ELF-1 (cell line): ENCODE results near the gene DMGDH.

Source experiments
- DNase-seq: peaks from one replicate; pipeline ENCODE4 v3.0.0-alpha.2; 2016; ENCODE audit warnings: low read depth, low spot score

The DMGDH gene

GRCh38 chr5:79070350-79070667, 835 bp upstream of the DMGDH start:
- no peak for DNase-seq

DNA sequence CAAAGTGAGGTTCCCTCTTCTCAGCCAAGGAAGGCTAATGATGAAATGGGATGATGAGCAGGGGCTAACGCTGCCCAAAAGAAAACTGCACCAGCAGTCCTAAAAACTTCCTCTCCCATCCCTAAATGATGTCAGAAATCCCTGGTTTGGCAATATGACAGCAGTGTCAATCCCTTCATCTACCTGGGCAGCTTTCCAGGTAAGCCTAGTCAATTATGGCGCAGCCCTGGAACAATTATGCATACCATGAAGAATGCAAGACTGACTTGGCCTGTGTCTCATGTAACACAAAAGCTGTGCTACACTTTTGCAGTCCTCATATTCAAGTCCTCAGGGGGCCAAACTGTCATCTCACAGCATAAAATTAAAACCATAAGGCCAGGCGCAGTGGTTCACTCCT, 7.0 kb downstream of the DMGDH start:
- DNase-seq = no peak

DNA sequence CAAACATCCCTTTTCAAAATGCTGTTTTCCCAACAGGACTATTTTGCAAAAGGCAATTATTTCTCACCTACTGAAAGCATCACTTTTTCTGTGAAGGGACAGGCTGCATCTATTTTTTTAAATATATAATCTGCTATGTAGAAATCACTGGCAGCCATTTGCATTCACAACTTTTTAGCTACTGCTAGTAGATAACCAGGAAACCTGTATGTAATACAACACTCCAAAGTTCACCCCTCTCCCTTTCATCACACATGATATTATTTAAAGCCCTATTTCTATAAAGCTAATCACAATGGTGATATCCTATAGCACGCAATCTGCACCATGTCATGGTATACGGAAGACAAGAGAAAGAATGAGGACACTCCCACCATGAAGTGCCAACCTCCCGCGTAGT, 9.8 kb downstream of the DMGDH start:
- DNase-seq = no peak

DNA sequence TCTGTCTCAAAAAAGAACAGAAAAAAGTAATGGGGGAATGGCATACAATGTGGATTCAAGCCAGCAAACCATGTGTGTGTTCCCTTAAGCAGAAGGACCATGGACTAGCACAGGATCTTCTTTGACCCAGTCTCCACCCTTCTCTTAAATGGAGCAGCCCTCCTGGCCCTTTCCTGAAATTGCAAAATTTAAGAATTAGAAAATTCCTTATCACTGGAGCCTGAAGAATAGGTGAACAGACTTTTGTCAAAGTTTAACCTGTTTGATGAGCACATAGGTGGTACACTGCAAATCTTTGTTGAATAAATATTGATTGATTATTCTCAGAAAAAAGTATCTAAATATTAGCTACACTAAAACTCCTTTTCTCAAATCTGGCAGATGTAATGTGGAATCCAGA, 12.6 kb downstream of the DMGDH start:
- DNase-seq = no peak

DNA sequence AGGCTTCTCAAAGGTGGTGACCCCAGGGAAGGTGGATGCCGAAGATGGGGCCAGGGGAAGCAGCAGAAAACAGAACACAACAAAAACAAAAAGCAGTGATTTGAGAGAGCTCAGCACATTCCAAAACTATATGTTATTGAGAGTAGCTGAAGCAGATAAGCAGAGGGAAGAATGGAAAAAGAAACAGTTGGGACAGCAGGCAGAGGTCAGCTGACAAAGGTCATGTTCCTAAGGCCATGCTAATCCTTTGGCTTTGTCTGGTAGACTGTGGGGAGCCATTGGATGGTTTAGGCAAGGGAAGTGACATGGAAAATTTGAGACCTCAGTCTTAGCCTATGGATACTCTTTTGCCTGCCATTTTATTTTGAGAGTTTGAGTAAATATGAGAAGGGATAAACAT, 14.5 kb downstream of the DMGDH start:
- no peak for DNase-seq

DNA sequence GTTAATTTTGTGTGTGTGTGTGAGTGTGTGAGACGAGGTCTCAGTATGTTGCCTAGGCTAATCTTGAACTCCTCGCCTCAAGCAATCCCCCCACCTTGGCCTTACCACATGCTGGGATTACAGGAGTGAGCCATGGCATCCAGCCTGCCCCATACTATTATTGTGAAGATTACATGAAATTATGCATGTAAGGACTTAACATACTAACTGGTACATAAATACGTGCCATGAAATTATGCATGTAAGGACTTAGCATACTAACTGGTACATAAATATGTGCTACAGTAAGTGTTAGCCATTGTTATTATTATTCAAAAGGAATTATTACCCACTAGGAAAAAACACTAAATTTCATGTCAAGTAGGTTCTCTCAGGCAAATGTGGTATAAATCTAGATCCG, 16.2 kb downstream of the DMGDH start:
- DNase-seq = no peak

DNA sequence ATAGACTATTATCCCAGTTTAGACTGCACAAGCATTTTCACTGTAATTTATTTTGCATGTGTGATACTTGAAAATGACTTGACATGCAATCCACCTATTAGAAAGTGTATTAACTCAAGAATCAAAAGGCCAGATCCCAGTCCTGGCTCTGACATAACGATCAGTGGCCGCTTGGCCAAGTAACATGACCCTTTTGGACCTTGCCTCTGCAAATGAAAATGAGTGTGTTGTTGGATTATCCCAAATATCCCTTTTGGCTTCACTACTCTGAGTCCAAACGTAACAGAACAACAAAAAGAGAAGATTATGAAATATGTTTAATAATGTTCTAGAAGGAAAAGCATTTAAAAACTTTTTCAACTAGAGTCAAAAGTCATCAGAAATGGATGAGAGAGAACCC, 19.0 kb downstream of the DMGDH start:
- no peak for DNase-seq

- DNase-seq = no peak
Measured at GRCh38 chr5:79048437-79048836, 21.0 kb downstream of the DMGDH start.

- no peak for DNase-seq
Measured at GRCh38 chr5:79047199-79047598, 22.3 kb downstream of the DMGDH start.

DNA sequence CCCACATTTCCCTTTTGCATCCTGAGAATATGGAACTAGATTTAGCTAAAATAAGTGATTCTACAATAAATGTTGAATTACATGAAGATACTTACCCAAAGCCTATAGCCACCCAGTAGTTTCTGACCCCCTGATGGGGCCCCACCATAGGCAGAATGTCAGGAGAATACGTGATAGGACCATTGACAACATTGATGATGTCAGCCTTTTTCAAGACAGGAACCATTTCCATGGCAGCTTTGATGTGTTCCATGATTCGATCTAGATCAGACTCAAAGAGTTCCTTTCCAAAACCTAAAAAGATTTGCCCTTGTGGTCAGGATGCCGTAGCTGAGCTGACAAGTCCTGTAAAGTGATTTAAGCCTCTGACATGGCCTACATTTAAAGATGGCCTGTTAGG, 27.3 kb downstream of the DMGDH start:
- DNase-seq = no peak

- no peak for DNase-seq
Measured at GRCh38 chr5:79036769-79037168, 32.7 kb downstream of the DMGDH start.

GRCh38 chr5:79035237-79035636, 34.2 kb downstream of the DMGDH start:
- DNase-seq = no peak

- DNase-seq = no peak
Measured at GRCh38 chr5:79032782-79033181, 36.7 kb downstream of the DMGDH start.

GRCh38 chr5:79032031-79032695, 37.3 kb downstream of the DMGDH start:
- no peak for DNase-seq

GRCh38 chr5:79031485-79031867, 38.0 kb downstream of the DMGDH start:
- no peak for DNase-seq

GRCh38 chr5:79030663-79031484, 38.6 kb downstream of the DMGDH start:
- DNase-seq = no peak

DNA sequence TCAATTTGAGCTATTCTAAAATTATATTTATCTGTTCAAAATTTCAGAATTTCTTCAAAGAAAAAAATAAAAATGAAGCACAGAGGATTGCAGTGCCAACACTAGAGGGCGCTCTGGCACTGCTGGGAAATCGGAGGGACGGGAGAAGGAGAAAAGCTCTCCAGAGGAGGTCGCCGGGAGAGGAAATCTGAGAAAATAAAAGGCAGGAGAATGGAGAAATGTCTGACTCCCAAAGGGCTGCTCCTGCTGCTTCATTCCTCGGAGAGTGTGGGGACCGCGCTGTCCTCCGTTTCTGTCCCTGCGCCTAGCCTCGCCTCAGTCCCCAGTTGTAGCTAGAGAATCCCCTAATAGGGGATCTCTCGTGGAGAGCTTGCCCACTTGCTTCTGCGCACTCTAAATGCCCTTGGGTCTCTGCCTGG, 44.4 kb downstream of the DMGDH start:
- DNase-seq = peak; percentile 64

GRCh38 chr5:79023947-79024346, 45.5 kb downstream of the DMGDH start:
- DNase-seq = no peak

GRCh38 chr5:79023348-79023747, 46.1 kb downstream of the DMGDH start:
- DNase-seq = no peak

GRCh38 chr5:79022771-79023170, 46.7 kb downstream of the DMGDH start:
- no peak for DNase-seq

DNA sequence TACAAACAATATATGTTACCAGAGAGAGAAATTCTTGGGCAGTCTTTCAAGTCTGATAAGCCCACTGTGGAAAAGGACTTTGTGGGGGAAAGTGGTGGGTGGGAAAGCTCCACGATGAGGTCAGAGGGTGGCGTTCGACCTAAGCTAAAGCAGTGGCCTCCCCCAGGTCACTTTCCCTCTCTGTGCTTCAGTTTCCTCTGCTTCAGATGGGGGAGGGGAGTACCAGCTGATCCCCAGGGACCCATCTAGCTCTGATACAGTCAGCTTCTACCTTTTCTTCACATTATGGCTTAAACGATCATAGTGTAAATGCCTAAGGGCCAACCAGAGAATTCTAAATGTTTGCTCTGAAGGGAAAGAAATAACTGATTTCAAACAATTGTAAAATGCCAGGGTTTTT, 47.7 kb downstream of the DMGDH start:
- DNase-seq = peak; percentile 9

DNA sequence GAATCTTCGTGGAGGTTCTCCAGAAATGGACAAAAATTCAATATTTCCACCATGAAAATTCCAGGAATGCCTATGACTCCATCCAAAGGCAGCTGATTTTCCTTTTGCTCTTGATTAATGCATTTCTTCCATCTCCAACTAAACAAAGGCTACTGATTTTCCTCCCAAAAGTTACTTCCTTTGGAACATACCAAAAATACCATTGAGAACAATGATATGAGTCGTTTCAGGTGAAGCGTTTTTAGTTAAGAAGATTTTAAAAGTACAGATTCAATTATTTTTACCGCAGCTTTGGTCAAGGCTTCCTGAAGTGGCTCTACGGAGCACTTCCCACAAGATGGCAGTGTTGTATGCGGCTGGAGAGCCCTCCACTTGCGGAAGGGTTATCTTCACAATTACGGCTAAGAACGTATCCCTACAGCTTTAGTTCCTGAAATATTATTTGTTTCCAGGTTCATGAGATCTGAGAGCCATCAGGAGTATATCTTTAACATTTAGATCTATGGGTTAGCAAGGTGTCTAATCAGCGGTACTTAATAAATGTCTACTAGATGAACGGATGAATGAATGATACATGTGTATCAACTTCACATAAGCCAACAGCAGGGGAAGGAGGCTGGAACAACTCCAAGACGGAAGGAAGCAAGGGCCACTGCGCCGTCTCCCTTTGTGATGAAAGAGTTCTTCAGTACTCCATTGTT, 48.5 kb downstream of the DMGDH start:
- peak; percentile 55 for DNase-seq

DNA sequence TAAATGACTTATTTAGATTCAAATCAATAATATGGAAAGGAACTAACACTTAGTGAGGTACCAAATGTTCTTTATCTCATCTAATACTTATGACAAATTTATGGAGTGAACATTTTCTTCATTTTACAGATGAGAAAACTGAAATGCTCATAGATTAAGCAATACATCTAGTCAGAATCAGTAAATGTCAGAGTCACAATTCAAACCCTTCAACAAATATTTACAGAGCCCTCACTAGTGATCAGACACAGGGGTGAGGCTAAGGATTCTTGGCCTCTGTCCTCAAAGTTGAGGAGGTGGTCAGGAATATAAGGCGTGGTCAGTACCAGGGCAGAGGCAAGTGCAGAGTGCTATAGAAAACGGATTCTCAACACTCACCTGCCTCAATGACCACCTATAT, 54.8 kb downstream of the DMGDH start:
- no peak for DNase-seq
